Uterus (tissue), 4 donors: Measurements from ENCODE around the gene FAF1. TPM values are rescaled to one million over a fixed set of nuclear protein-coding genes. Genes with fewer than 3 reads are reported as not detected.
"Not testable (repeated sequence)": the region's sequence is repeated elsewhere in the genome, so short reads cannot be mapped to it uniquely, and the experiment has no call there.

Experiments
- DNase-seq, 2 donors: peaks; one replicate each; pipeline ENCODE4 v3.0.0-alpha.2; 2019 to 2020
- H3K27ac ChIP-seq, 2 donors: fragments of 200-600 bp; sonication (generic); 1 replicate in 1 of 2; 2 replicates in 1 of 2; pipeline ENCODE4 v1.5.1; 2016 to 2018
- H3K27me3 ChIP-seq, 2 donors: fragments of 200-600 bp; sonication (generic); one replicate each; pipeline ENCODE4 v1.5.1; 2018 to 2019; ENCODE audit warnings: control low read depth in 1 of 2
- H3K36me3 ChIP-seq, 2 donors: fragments of 200-600 bp; sonication (generic); one replicate each; pipeline ENCODE4 v1.5.1; 2019; ENCODE audit warnings: control low read depth in 1 of 2
- H3K4me1 ChIP-seq, 2 donors: fragments of 200-600 bp; sonication (generic); one replicate each; pipeline ENCODE4 v1.5.1; 2018 to 2019; ENCODE audit warnings: control low read depth in 1 of 2
- H3K4me3 ChIP-seq, 2 donors: fragments of 200-600 bp; sonication (generic); 1 replicate in 1 of 2; 2 replicates in 1 of 2; pipeline ENCODE4 v1.5.1; 2018 to 2019; ENCODE audit warnings: mild to moderate bottlenecking in 1 of 2
- H3K9me3 ChIP-seq, 2 donors: fragments of 200-600 bp; sonication (generic); one replicate each; pipeline ENCODE4 v1.5.1; 2019; ENCODE audit warnings: control low read depth in 1 of 2
- POLR2A ChIP-seq, 2 donors: fragments of 450-650 bp; IDR thresholded peaks; one replicate each; pipeline ENCODE4 v1.6.1; 2016; ENCODE audit warnings: antibody characterized with exemption in 2 of 2, mild to moderate bottlenecking in 1 of 2, moderate library complexity in 1 of 2
- intact Hi-C: fragments of 100-400 bp; cut with DNase I; formaldehyde crosslinking; loops from one replicate; pipeline ENCODE4 v1.15.1; 2023; ENCODE audit warnings: low total_unique reads
- total RNA-seq, 4 donors: library from RNA; depleted of rRNA in 3 of 4; stranded (reverse); fragments of >200 nt in 3 of 4; gene quantifications; one replicate each; pipeline versions ENCODE4 v1.1.0 to v1.2.4, GENCODE V29; 2014 to 2023
- TF ChIP-seq, protein P1 (sequence below), 4 experiments: fragments of 200-600 bp in 2 of 4; fragments of 450-650 bp in 2 of 4; sonication (generic) in 2 of 4; IDR thresholded peaks; one replicate each; pipeline ENCODE4 v1.5.1; 2016 to 2019; ENCODE audit warnings: antibody characterized with exemption in 4 of 4, mild to moderate bottlenecking in 2 of 4, moderate library complexity in 1 of 4
- donor health status: DM: yes; HTN: yes; CAD: no.

Gene FAF1
- total RNA-seq, 4 donors from 2014 or later: 34.1 to 77.2 (median 64.1) TPM

DNA sequence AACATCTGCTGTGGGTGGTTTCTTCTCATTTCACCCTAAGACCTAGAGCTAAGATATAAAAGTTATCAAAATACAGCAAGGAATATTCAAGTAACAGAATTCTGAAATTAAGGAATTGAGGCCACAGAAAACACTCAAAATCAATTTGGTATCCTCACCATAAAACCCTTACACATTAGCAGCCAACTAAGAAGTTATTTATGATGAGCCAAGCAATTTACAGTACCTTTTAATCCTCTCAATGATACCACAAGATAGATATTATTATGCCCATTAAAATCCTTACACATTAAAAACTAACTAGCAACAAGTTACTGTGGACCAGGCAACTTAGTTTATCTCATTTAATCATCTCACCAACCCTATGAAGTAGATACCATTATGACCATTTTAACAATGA, 81.6 kb downstream of the FAF1 start:
- TF ChIP-seq, protein P1, sequence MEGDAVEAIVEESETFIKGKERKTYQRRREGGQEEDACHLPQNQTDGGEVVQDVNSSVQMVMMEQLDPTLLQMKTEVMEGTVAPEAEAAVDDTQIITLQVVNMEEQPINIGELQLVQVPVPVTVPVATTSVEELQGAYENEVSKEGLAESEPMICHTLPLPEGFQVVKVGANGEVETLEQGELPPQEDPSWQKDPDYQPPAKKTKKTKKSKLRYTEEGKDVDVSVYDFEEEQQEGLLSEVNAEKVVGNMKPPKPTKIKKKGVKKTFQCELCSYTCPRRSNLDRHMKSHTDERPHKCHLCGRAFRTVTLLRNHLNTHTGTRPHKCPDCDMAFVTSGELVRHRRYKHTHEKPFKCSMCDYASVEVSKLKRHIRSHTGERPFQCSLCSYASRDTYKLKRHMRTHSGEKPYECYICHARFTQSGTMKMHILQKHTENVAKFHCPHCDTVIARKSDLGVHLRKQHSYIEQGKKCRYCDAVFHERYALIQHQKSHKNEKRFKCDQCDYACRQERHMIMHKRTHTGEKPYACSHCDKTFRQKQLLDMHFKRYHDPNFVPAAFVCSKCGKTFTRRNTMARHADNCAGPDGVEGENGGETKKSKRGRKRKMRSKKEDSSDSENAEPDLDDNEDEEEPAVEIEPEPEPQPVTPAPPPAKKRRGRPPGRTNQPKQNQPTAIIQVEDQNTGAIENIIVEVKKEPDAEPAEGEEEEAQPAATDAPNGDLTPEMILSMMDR (IDR thresholded peaks at IDR 0.05): no peak
- intact Hi-C loops: no loop called here
- Histone ChIP-seq H3K4me3 (no peak overlapping the region), H3K9me3 (no peaks in the 10 kb centered on the region), H3K27ac (no peak overlapping the region), H3K27me3 (no peaks in the 10 kb centered on the region), H3K36me3 (no peaks in the 10 kb centered on the region), H3K4me1 (no peaks in the 10 kb centered on the region)
- DNase-seq: no peak

DNA sequence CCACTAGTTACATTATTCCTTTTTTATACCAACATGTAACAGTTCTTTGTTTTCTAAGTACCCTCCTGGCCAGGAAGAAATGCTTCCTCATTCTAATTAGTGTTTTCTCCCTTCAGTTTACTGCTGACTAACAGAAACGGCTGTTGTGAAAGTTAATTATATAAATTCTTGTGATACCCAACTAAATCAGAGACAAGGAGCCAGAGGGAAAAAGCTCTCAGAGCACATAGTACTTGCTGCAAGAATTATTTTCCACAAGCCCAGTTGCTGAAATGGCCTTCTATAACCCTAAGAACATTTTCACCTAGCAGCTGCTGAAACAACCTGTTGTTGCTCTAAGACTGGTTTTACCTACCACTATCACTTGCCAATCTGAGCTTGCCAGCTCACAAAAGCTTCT, 82.4 kb downstream of the FAF1 start:
- Histone ChIP-seq H3K27ac (no peak overlapping the region), H3K9me3 (no peaks in the 10 kb centered on the region), H3K36me3 (no peaks in the 10 kb centered on the region), H3K27me3 (no peaks in the 10 kb centered on the region), H3K4me3 (no peak overlapping the region), H3K4me1 (no peaks in the 10 kb centered on the region)
- no peak for DNase-seq
- TF ChIP-seq, protein P1 (IDR thresholded peaks at IDR 0.05): no peak
- intact Hi-C loops: no loop called here

DNA sequence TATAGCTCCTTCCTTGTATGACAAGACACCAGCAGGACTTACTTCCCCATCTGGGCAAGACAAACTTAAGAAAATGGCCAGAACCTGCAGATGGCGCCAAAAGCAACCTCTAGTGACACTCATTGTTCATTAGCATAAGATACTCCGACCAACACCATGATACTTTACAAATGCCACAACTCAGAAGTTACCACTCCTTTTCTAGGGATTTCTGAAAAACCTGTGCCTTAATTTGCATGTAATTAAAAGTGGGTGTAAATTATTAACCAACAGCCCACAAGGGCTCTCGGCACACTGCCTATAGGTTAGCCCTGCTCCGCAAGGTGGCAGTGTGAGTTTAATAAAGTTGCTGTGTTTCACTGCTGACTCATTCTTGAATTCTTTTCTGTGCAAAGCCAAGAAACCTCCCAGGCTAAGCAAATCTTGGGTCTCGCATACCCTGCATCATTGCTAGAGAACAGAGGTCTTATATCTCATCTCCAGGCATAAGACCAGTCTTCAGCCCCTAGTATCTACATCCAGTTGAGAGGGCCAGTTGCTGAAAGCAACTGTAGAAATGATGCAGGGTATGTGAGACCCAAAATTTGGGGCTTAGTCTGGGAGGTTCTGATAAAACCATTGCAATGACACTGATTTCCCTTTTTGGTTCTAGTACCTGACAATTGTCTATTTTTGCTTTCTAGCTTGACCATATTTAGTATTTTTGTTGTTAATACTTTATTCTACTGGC, 86.4 kb downstream of the FAF1 start:
- intact Hi-C loops: no loop called here
- peak in 1 of 2 donors; percentile 20 for DNase-seq
- no peaks in the 10 kb centered on the region for H3K4me1 ChIP-seq
- H3K27ac ChIP-seq: no peak overlapping the region
- H3K4me3 ChIP-seq: no peak overlapping the region
- H3K27me3 ChIP-seq: no peaks in the 10 kb centered on the region
- H3K36me3 ChIP-seq: no peaks in the 10 kb centered on the region
- no peaks in the 10 kb centered on the region for H3K9me3 ChIP-seq
- TF ChIP-seq, protein P1 (IDR thresholded peaks at IDR 0.05): peak in 1 of 4 experiments; percentile 12
- TF ChIP-seq POLR2A (IDR thresholded peaks at IDR 0.05): no peak

DNA sequence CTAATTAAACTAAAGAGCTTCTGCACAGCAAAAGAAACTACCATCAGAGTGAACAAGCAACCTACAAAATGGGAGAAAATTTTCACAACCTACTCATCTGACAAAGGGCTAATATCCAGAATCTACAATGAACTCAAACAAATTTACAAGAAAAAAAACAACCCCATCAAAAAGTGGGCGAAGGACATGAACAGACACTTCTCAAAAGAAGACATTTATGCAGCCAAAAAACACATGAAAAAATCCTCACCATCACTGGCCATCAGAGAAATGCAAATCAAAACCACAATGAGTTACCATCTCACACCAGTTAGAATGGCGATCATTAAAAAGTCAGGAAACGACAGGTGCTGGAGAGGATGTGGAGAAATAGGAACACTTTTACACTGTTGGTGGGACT, 95.2 kb downstream of the FAF1 start:
- H3K27ac ChIP-seq, H3K9me3 ChIP-seq, H3K4me1 ChIP-seq, intact Hi-C loops, DNase-seq, H3K36me3 ChIP-seq, H3K4me3 ChIP-seq, H3K27me3 ChIP-seq: not testable (repeated sequence)

DNA sequence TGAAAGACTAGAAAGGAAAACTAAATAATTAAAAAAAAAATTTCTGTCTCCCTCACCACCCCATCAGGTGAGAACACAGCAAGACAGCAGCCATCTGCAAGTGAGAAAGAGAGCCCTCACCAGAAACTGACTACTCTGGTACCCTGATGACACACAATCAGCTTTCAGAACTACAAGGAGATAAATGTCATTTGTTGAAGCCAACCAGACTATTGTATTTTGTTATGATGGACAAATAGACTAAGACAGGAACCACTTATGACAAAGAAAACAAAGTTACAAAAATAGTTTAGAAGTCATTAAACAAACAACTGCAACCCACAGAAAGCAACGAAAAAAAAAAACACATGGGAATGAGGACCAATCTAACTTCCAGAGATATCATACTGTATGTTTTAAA, 98.3 kb downstream of the FAF1 start:
- intact Hi-C loops: no loop called here
- Histone ChIP-seq H3K4me1 (no peaks in the 10 kb centered on the region), H3K4me3 (no peak overlapping the region), H3K27ac (no peak overlapping the region), H3K9me3 (peaks cover 0 to 5% of the 10 kb centered on the region in 2 donors), H3K36me3 (no peaks in the 10 kb centered on the region), H3K27me3 (no peaks in the 10 kb centered on the region)
- no peak for DNase-seq
- TF ChIP-seq, protein P1 (IDR thresholded peaks at IDR 0.05): no peak
- TF ChIP-seq POLR2A (IDR thresholded peaks at IDR 0.05): no peak

DNA sequence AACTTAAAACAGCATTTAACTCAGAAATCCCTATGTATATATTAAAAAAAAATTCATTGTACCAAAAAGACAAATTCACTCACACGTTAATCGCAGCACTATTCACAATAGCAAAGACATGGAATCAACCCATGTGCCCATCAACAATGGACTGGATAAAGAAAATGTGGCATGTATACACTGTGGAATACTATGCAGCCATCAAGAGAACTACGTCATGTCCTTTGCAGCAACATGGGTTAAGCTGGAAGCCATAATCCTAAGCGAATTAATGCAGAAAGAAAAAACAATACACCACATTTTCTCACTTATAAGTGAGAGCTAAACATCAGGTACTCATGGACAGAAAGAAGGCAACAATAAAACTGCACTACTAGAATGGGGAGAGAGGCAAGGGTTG, 99.4 kb downstream of the FAF1 start:
- DNase-seq: no peak
- no peaks in the 10 kb centered on the region for H3K27me3 ChIP-seq
- peaks cover 0 to 5% of the 10 kb centered on the region in 2 donors for H3K9me3 ChIP-seq
- intact Hi-C loops: no loop called here
- no peak overlapping the region for H3K27ac ChIP-seq
- H3K4me1 ChIP-seq: no peaks in the 10 kb centered on the region
- H3K4me3 ChIP-seq: no peak overlapping the region
- H3K36me3 ChIP-seq: no peaks in the 10 kb centered on the region
- TF ChIP-seq, protein P1 (IDR thresholded peaks at IDR 0.05): no peak
- no peak for TF ChIP-seq POLR2A (IDR thresholded peaks at IDR 0.05)
